ENCODE measurements around the gene ZNF217. TPM values are rescaled to one million over a fixed set of nuclear protein-coding genes. Genes with fewer than 3 reads are reported as not detected.
A peak's percentile ranks its signal among the peaks of the same experiment; 100 is the strongest.

ZNF217 gene
- total RNA-seq, 4 donors from 2014 or later, result 18.0 to 42.8 (median 27.8) TPM

DNA sequence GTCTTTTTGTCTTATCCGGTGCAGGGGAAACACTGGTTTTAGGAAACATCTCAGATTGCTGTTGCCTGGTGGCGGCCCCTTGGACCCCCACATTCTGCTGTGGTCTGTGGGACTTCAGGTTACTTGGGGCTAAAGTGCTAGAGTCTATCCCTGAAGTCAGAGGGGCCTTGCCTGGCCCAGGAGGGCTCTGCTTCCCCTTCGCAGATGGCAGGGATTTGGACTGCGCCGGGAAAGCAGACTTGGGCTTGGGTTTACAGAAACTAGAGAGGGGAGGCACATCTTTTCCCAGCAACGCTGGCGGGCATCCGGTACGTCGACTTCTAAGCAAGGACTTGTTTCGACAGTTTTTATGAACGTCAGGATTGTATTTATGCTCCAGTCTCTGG lies 17.5 kb downstream of the ZNF217 start:
- intact Hi-C loops (cut with DNase I), result loop anchor here (5.0 kb wide), 2 partner anchors 341 to 366 kb away; no protein-coding TSS in a partner anchor
- DNase-seq, result no peak
- H3K4me1 ChIP-seq, result peaks cover 19 to 28% of the 10 kb centered on the region in 2 donors
- no peak overlapping the region for H3K27ac ChIP-seq
- TF ChIP-seq CTCF (IDR thresholded peaks at IDR 0.05), result no peak
- no peak for TF ChIP-seq POLR2A (IDR thresholded peaks at IDR 0.05)
- H3K36me3 ChIP-seq, result peaks cover 33 to 60% of the 10 kb centered on the region in 2 donors
- H3K9me3 ChIP-seq, result no peaks in the 10 kb centered on the region
- H3K4me3 ChIP-seq (replicated peaks in 1 of 3), result no peak overlapping the region
- WGBS, 2 donors, result 95% methylated on average over 12 of the region's 12 CpGs
- H3K27me3 ChIP-seq, result no peaks in the 10 kb centered on the region

DNA sequence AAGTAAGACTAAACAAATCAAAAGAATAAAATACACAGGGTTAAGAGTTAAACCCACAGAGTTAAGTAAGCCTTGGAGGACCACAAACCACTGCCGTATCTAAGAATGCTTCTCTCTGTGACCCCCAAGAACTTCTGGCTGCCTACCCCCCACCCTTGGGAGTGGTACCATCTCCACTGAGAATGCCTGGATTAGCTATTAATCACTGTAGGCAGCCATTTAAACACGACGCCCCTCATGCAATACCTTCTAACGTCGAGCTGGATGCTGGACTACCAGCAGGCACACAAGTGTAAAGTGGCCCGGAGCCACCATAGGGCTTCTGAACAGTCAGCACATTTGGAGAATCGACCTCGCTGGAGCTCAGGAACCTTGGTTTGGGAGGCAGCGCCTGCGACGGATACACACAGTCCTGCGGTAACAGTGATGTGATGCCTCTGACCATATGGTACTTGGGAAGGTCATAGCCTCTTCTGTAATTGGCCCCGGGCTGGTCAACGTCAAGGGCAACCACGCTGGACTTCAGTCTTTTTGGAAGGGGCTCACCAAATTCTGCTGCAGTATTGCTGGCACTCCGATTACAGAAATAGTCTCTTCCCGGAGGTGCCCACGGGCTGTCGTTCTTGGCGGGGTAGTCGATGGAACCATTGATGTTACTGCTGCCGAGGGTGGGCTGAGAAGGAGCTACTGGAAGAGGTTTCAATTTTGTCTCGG lies 18.0 kb downstream of the ZNF217 start:
- TF ChIP-seq CTCF (IDR thresholded peaks at IDR 0.05), result no peak
- TF ChIP-seq POLR2A (IDR thresholded peaks at IDR 0.05), result no peak
- H3K36me3 ChIP-seq, result peaks cover 34 to 63% of the 10 kb centered on the region in 2 donors
- intact Hi-C loops (cut with DNase I), result loop anchor here (5.0 kb wide), 2 partner anchors 342 to 367 kb away; no protein-coding TSS in a partner anchor
- 87 to 90% methylated on average over 22 to 23 of the region's 23 CpGs for WGBS, 2 donors
- H3K27me3 ChIP-seq, result no peaks in the 10 kb centered on the region
- no peaks in the 10 kb centered on the region for H3K9me3 ChIP-seq
- no peak overlapping the region for H3K4me3 ChIP-seq (replicated peaks in 1 of 3)
- peaks cover 18 to 28% of the 10 kb centered on the region in 2 donors for H3K4me1 ChIP-seq
- H3K27ac ChIP-seq, result no peak overlapping the region
- DNase-seq, result no peak

- Histone ChIP-seq H3K27me3 (no peaks in the 10 kb centered on the region), H3K27ac (peak overlapping the region in 1 of 3 donors; percentile 12), H3K4me3 (replicated peaks in 1 of 3) (no peak overlapping the region), H3K9me3 (no peaks in the 10 kb centered on the region), H3K4me1 (peaks cover 10 to 25% of the 10 kb centered on the region in 2 donors), H3K36me3 (peaks cover 38 to 71% of the 10 kb centered on the region in 2 donors)
- intact Hi-C loops (cut with DNase I), result loop anchor here (5.0 kb wide), 2 partner anchors 342 to 367 kb away; no protein-coding TSS in a partner anchor
- TF ChIP-seq CTCF (IDR thresholded peaks at IDR 0.05), result no peak
- TF ChIP-seq POLR2A (IDR thresholded peaks at IDR 0.05), result no peak
- DNase-seq, result no peak
- WGBS, 2 donors, result 90 to 92% methylated on average over 6 of the region's 6 CpGs
Observed at GRCh38 chr20:53574819-53575218, 18.8 kb downstream of the ZNF217 start.

GRCh38 chr20:53574259-53574789 lies 19.3 kb downstream of the ZNF217 start:
- no peak for TF ChIP-seq CTCF (IDR thresholded peaks at IDR 0.05)
- no peak for TF ChIP-seq POLR2A (IDR thresholded peaks at IDR 0.05)
- no peaks in the 10 kb centered on the region for H3K9me3 ChIP-seq

More at GRCh38 chr20:53574259-53574789, 19.3 kb downstream of the ZNF217 start:
- intact Hi-C loops (cut with DNase I), result no loop called here
- no peaks in the 10 kb centered on the region for H3K27me3 ChIP-seq
- H3K27ac ChIP-seq, result peak overlapping the region in 1 of 3 donors; percentile 12
- no peak overlapping the region for H3K4me3 ChIP-seq (replicated peaks in 1 of 3)
- WGBS, 2 donors, result 93% methylated on average over 14 of the region's 14 CpGs
- H3K4me1 ChIP-seq, result peaks cover 5 to 20% of the 10 kb centered on the region in 2 donors
- peaks cover 43 to 72% of the 10 kb centered on the region in 2 donors for H3K36me3 ChIP-seq
- no peak for DNase-seq

Data from thyroid gland (tissue), 4 donors.